Measurements from ENCODE around the gene ADIPOR2.
A peak's percentile ranks its signal among the peaks of the same experiment; 100 is the strongest.

Gene ADIPOR2

GRCh38 chr12:1801303-1801975 is 110.6 kb downstream of the ADIPOR2 start:
- no peak for DNase-seq

- no peak for DNase-seq
These were observed 112.9 kb downstream of the ADIPOR2 start for GRCh38 chr12:1803736-1804135.

- DNase-seq: peak; percentile 87
These were observed 113.9 kb downstream of the ADIPOR2 start for GRCh38 chr12:1804545-1805332.

- DNase-seq: peak; percentile 13
These were observed 114.7 kb downstream of the ADIPOR2 start for GRCh38 chr12:1805441-1806081.

GRCh38 chr12:1806301-1807086 is 115.6 kb downstream of the ADIPOR2 start:
- DNase-seq: no peak

- DNase-seq: no peak
These were observed 116.4 kb downstream of the ADIPOR2 start for GRCh38 chr12:1807087-1807860.

GRCh38 chr12:1808036-1808797 is 117.3 kb downstream of the ADIPOR2 start:
- no peak for DNase-seq

GRCh38 chr12:1808798-1809480 is 118.1 kb downstream of the ADIPOR2 start:
- DNase-seq: no peak

- DNase-seq: no peak
These were observed 118.8 kb downstream of the ADIPOR2 start for GRCh38 chr12:1809591-1810190.

- no peak for DNase-seq
These were observed 119.5 kb downstream of the ADIPOR2 start for GRCh38 chr12:1810201-1810930.

- no peak for DNase-seq
These were observed 120.0 kb downstream of the ADIPOR2 start for GRCh38 chr12:1810931-1811280.

- DNase-seq: peak; percentile 48
These were observed 120.5 kb downstream of the ADIPOR2 start for GRCh38 chr12:1811281-1811947.

GRCh38 chr12:1811948-1812291 is 121.0 kb downstream of the ADIPOR2 start:
- no peak for DNase-seq

- DNase-seq: peak; percentile 54
These were observed 121.9 kb downstream of the ADIPOR2 start for GRCh38 chr12:1812650-1813302.

- DNase-seq: no peak
These were observed 123.4 kb downstream of the ADIPOR2 start for GRCh38 chr12:1814266-1814665.

GRCh38 chr12:1815108-1815507 is 124.2 kb downstream of the ADIPOR2 start:
- no peak for DNase-seq

GRCh38 chr12:1815814-1816729 is 125.2 kb downstream of the ADIPOR2 start:
- DNase-seq: no peak

Data from CD4-positive, alpha-beta T cell treated with Interleukin-15 for 1 hour (primary cell).